ENCODE results near the gene ZRANB3. TPM values are rescaled to one million over a fixed set of nuclear protein-coding genes. Genes with fewer than 3 reads are reported as not detected.

The ZRANB3 gene
- total RNA-seq, 1 donor from 2014 or later, result 7.9 TPM

GRCh38 chr2:135187270-135187669, 343.7 kb downstream of the ZRANB3 start:
- no peak for DNase-seq (ENCODE audit: low read depth)
- TF ChIP-seq CTCF (conservative IDR thresholded peaks at IDR 0.05; ENCODE audit: low read depth, low read length), result no peak
- H3K4me3 ChIP-seq (ENCODE audit: low read depth, low read length), result no peak overlapping the region

- no peak overlapping the region for H3K4me3 ChIP-seq (ENCODE audit: low read depth, low read length)
- TF ChIP-seq CTCF (conservative IDR thresholded peaks at IDR 0.05; ENCODE audit: low read depth, low read length), result no peak
- DNase-seq (ENCODE audit: low read depth), result no peak
These were observed 345.0 kb downstream of the ZRANB3 start for GRCh38 chr2:135186054-135186453.

DNA sequence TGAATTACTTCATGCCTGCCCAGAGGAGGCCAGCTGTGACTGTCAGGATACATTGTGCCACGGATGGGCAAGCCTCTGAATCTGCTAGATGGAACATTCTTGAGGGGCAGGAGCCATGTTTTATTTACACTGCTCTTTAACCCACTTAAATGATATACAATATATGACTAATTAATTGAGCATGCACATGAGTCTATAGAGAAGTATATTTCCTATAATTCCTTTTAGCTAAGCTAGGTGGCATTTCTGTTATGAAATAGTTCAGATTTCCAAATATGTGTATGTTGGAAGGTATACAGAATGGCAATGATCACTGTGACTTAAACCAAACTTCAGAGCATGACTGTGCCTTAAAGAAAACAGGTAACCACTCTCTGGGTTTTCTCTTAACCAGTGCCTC, 347.2 kb downstream of the ZRANB3 start:
- TF ChIP-seq CTCF (conservative IDR thresholded peaks at IDR 0.05; ENCODE audit: low read depth, low read length), result no peak
- no peak overlapping the region for H3K4me3 ChIP-seq (ENCODE audit: low read depth, low read length)
- DNase-seq (ENCODE audit: low read depth), result no peak

- no peak for TF ChIP-seq CTCF (conservative IDR thresholded peaks at IDR 0.05; ENCODE audit: low read depth, low read length)
- no peak overlapping the region for H3K4me3 ChIP-seq (ENCODE audit: low read depth, low read length)
- no peak for DNase-seq (ENCODE audit: low read depth)
These were observed 348.4 kb downstream of the ZRANB3 start for GRCh38 chr2:135182601-135183000.

GRCh38 chr2:135182190-135182589, 348.8 kb downstream of the ZRANB3 start:
- H3K4me3 ChIP-seq (ENCODE audit: low read depth, low read length), result no peak overlapping the region
- no peak for TF ChIP-seq CTCF (conservative IDR thresholded peaks at IDR 0.05; ENCODE audit: low read depth, low read length)
- no peak for DNase-seq (ENCODE audit: low read depth)

DNA sequence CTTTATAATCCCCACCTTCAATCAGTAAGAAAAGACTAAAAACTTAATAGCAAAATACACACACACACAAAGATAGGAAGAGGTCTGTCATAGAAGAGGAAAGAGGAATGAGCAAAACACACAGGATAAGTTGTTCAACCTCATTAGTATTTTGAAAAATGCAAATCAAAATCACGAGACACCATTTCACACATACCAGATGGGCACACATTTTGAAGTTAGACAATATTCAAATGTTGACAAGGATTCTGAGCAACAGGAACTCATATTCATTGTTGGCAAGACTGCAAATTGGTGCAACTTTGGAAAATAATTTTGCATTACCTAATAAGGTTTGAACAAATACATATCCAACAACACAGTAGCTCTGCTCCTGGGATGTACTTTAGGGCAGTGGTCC, 351.3 kb downstream of the ZRANB3 start:
- H3K4me3 ChIP-seq (ENCODE audit: low read depth, low read length), result no peak overlapping the region
- no peak for TF ChIP-seq CTCF (conservative IDR thresholded peaks at IDR 0.05; ENCODE audit: low read depth, low read length)
- no peak for DNase-seq (ENCODE audit: low read depth)

GRCh38 chr2:135175177-135175576, 355.8 kb downstream of the ZRANB3 start:
- no peak for DNase-seq (ENCODE audit: low read depth)
- TF ChIP-seq CTCF (conservative IDR thresholded peaks at IDR 0.05; ENCODE audit: low read depth, low read length), result no peak
- no peak overlapping the region for H3K4me3 ChIP-seq (ENCODE audit: low read depth, low read length)
